HepG2 (cell line): ENCODE data around the gene NFILZ. TPM values are rescaled to one million over a fixed set of nuclear protein-coding genes. Genes with fewer than 3 reads are reported as not detected.

ENCODE experiments used
- BRCA1 ChIP-seq: sonication (generic); formaldehyde crosslinking; IDR thresholded peaks from 2 replicates; pipeline ENCODE4 v1.4.0; 2020; ENCODE audit warnings: missing genetic modification reagents
- HNF1B ChIP-seq: sonication (generic); formaldehyde crosslinking; IDR thresholded peaks from 2 replicates; pipeline ENCODE4 v1.5.1; 2020; ENCODE audit warnings: mild to moderate bottlenecking, moderate library complexity, missing genetic modification reagents
- HOXA3 ChIP-seq: sonication (generic); formaldehyde crosslinking; IDR thresholded peaks from 2 replicates; pipeline ENCODE4 v1.5.0; 2020; ENCODE audit warnings: missing genetic modification reagents
- JUND ChIP-seq: sonication (generic); formaldehyde crosslinking; IDR thresholded peaks from 2 replicates; pipeline ENCODE4 v1.8.0; 2022; ENCODE audit warnings: mild to moderate bottlenecking, missing genetic modification reagents
- MAFK ChIP-seq, 2 experiments: IDR thresholded peaks in 1 of 2; conservative IDR thresholded peaks in 1 of 2; 2 replicates each; pipeline ENCODE4 v1.6.1; 2011; ENCODE audit warnings: improper control_type of control experiment in 2 of 2, low read length in 2 of 2
- MXD3 ChIP-seq: IDR thresholded peaks from 2 replicates; pipeline ENCODE4 v1.6.1; 2016; ENCODE audit warnings: mild to moderate bottlenecking, missing biosample characterization, missing genetic modification reagents
- ONECUT2 ChIP-seq: sonication (generic); formaldehyde crosslinking; IDR thresholded peaks from 2 replicates; pipeline ENCODE4 v1.4.0; 2020; ENCODE audit warnings: missing genetic modification reagents
- RNF219 ChIP-seq: sonication (generic); formaldehyde crosslinking; IDR thresholded peaks from 2 replicates; pipeline ENCODE4 v1.5.0; 2020; ENCODE audit warnings: mild to moderate bottlenecking, missing genetic modification reagents
- RXRB ChIP-seq: IDR thresholded peaks from 2 replicates; pipeline ENCODE4 v1.6.1; 2016; ENCODE audit warnings: borderline replicate concordance, missing genetic modification reagents, missing compliant biosample characterization
- YY1 ChIP-seq: IDR thresholded peaks from 2 replicates; pipeline ENCODE4 v1.6.1; 2011; ENCODE audit warnings: low read length, low read depth, moderate library complexity, mild to moderate bottlenecking; ENCODE audit not compliant: insufficient read depth, insufficient replicate concordance
- ZNF142 ChIP-seq: sonication (generic); formaldehyde crosslinking; IDR thresholded peaks from 2 replicates; pipeline ENCODE4 v1.4.0; 2020; ENCODE audit warnings: missing genetic modification reagents
- ZNF382 ChIP-seq: sonication (generic); formaldehyde crosslinking; IDR thresholded peaks from 2 replicates; pipeline ENCODE4 v1.5.0; 2020; ENCODE audit warnings: missing genetic modification reagents, mild to moderate bottlenecking, borderline replicate concordance
- ZNF501 ChIP-seq: sonication (generic); formaldehyde crosslinking; IDR thresholded peaks from 2 replicates; pipeline ENCODE4 v1.5.1; 2020; ENCODE audit warnings: mild to moderate bottlenecking, moderate library complexity, missing genetic modification reagents
- ZNF574 ChIP-seq: sonication (generic); formaldehyde crosslinking; IDR thresholded peaks from 2 replicates; pipeline ENCODE4 v1.4.0; 2020; ENCODE audit warnings: missing genetic modification reagents
- ZNF878 ChIP-seq: sonication (generic); formaldehyde crosslinking; IDR thresholded peaks from 2 replicates; pipeline ENCODE4 v1.8.1; 2023; ENCODE audit warnings: mild to moderate bottlenecking, missing genetic modification reagents, moderate library complexity
- polyA plus RNA-seq, 8 experiments: library from polyadenylated mRNA; depleted of rRNA in 3 of 8; stranded (reverse) in 7 of 8; unstranded in 1 of 8; fragments of >200 nt; fragmentation: Illumina TruSeq in 4 of 8; extraction: Trizol in 4 of 8; gene quantifications; 2 replicates each; pipeline versions ENCODE4 v1.2.1 to v1.2.3, GENCODE V29; 2011 to 2016; ENCODE audit warnings: low read depth in 4 of 8, missing spikeins in 1 of 8, mixed read lengths in 1 of 8; ENCODE audit not compliant: insufficient read depth in 1 of 8
- total RNA-seq, 5 experiments: library from RNA; depleted of rRNA; stranded (reverse); fragments of >200 nt; fragmentation: Illumina TruSeq; extraction: Trizol; gene quantifications; 2 replicates each; pipeline ENCODE4 v1.2.3, GENCODE V29; 2016; ENCODE audit warnings: low read depth in 1 of 5

The NFILZ gene
- total and polyA plus RNA-seq, 2 of the 13 experiments (the other 11 are each of a cell fraction or from before 2014, with no cell fraction given) = not detected

- TF ChIP-seq ZNF142 = 0 out of 2 replicates have a peak, but pooled peaks have one; percentile 31
- peak; percentile 13; the same call in 1 of the 2 replicates for TF ChIP-seq JUND (CRISPR knock-in tag)
- peak; percentile 14 for TF ChIP-seq YY1
- no peak for TF ChIP-seq RNF219 (CRISPR knock-in tag)
- TF ChIP-seq BRCA1 = no peak
- TF ChIP-seq ONECUT2 (CRISPR knock-in tag) = no peak
- no peak for TF ChIP-seq ZNF382
- no peak for TF ChIP-seq ZNF878 (CRISPR knock-in tag)
- TF ChIP-seq HNF1B = 0 out of 2 replicates have a peak, but pooled peaks have one; percentile 12
- peak; percentile 65; the same call in 1 of the 2 replicates for TF ChIP-seq ZNF501
- 0 out of 2 replicates have a peak, but pooled peaks have one; percentile 7 for TF ChIP-seq HOXA3 (CRISPR knock-in tag)
- TF ChIP-seq RXRB (CRISPR knock-in tag) = no peak
- 0 out of 2 replicates have a peak, but pooled peaks have one; percentile 26 for TF ChIP-seq ZNF574
- no peak for TF ChIP-seq MAFK (conservative IDR thresholded peaks at IDR 0.05 in 1 of 2, IDR thresholded peaks at IDR 0.05 in 1 of 2; ENCODE audit: low read length in 2 of 2)
- TF ChIP-seq MXD3 = no peak
These were observed 21.0 kb upstream of the NFILZ start (continued) for GRCh38 chr19:8609279-8610040.
